ENCODE data around the gene CLEC16A.

The CLEC16A gene

GRCh38 chr16:11064851-11065250 lies 120.5 kb downstream of the CLEC16A start:
- H3K4me3 ChIP-seq (replicated peaks; ENCODE audit: low read depth, low read length) = no peak overlapping the region
- TF ChIP-seq, protein P1, sequence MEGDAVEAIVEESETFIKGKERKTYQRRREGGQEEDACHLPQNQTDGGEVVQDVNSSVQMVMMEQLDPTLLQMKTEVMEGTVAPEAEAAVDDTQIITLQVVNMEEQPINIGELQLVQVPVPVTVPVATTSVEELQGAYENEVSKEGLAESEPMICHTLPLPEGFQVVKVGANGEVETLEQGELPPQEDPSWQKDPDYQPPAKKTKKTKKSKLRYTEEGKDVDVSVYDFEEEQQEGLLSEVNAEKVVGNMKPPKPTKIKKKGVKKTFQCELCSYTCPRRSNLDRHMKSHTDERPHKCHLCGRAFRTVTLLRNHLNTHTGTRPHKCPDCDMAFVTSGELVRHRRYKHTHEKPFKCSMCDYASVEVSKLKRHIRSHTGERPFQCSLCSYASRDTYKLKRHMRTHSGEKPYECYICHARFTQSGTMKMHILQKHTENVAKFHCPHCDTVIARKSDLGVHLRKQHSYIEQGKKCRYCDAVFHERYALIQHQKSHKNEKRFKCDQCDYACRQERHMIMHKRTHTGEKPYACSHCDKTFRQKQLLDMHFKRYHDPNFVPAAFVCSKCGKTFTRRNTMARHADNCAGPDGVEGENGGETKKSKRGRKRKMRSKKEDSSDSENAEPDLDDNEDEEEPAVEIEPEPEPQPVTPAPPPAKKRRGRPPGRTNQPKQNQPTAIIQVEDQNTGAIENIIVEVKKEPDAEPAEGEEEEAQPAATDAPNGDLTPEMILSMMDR (IDR thresholded peaks at IDR 0.05; ENCODE audit: low read length, missing control alignments) = no peak
- DNase-seq (ENCODE audit: low read depth) = no peak

- no peak overlapping the region for H3K4me3 ChIP-seq (replicated peaks; ENCODE audit: low read depth, low read length)
- no peak for DNase-seq (ENCODE audit: low read depth)
- TF ChIP-seq, protein P1 (IDR thresholded peaks at IDR 0.05; ENCODE audit: low read length, missing control alignments) = no peak
Measured at GRCh38 chr16:11066261-11066870, 122.0 kb downstream of the CLEC16A start.

GRCh38 chr16:11067266-11067665 lies 122.9 kb downstream of the CLEC16A start:
- DNase-seq (ENCODE audit: low read depth) = no peak
- no peak overlapping the region for H3K4me3 ChIP-seq (replicated peaks; ENCODE audit: low read depth, low read length)
- TF ChIP-seq, protein P1 (IDR thresholded peaks at IDR 0.05; ENCODE audit: low read length, missing control alignments) = no peak

- TF ChIP-seq, protein P1 (IDR thresholded peaks at IDR 0.05; ENCODE audit: low read length, missing control alignments) = no peak
- no peak overlapping the region for H3K4me3 ChIP-seq (replicated peaks; ENCODE audit: low read depth, low read length)
- no peak for DNase-seq (ENCODE audit: low read depth)
Measured at GRCh38 chr16:11067697-11068141, 123.4 kb downstream of the CLEC16A start.

DNA sequence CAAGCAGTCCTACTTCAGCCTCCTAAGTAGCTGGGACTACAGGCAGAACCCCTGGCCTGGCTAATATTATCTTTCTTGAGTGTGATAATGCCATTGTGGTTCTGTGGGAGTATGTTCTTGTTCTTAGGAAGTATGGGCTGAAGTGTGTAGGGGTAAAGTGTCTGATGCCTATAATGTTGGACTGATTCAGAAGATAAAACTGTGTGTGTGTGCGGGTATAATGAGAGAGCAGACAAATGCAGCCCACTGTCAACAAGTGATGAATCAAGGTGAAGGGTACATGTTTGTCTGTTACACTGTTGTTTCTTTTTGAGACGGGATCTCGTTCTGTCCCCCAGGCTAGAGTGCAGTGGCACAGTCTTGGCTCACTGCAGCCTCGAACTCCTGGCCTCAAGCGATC lies 127.5 kb downstream of the CLEC16A start:
- no peak for DNase-seq (ENCODE audit: low read depth)
- TF ChIP-seq, protein P1 (IDR thresholded peaks at IDR 0.05; ENCODE audit: low read length, missing control alignments) = no peak
- no peak overlapping the region for H3K4me3 ChIP-seq (replicated peaks; ENCODE audit: low read depth, low read length)

DNA sequence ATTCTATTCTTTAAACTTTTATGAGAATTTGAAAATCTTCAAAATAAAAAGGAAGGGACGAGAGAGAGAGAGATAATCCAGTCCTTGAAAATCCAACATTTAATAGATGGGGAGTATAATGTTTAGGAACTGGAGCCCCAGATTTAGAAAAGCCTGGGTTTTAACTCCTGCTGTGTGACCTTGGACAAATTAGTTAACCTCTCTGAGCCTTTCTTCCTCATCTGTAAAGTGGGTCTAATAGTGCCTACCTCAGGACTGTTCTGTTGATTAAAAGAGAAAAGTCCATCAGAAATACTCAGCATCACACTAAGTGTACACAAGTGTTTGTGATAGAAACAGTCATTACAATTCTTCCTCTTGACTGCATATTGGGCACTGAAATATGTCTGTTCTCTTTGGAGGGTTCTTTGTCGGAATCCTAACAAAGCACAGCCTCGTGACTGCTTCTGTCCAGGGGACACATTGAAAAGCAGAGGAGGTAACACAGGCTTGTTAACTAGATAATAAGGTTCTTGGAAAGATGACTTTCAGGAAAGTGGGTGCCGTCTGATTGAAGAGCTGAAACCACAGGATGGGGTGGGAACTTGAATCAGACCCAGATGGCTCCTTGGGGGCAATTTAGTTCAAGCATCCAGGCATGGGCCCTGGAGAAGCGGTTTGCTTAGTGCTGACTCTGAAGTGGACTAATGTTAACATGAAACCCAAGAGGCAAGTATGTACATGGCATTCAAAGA lies 128.2 kb downstream of the CLEC16A start:
- no peak overlapping the region for H3K4me3 ChIP-seq (replicated peaks; ENCODE audit: low read depth, low read length)
- no peak for DNase-seq (ENCODE audit: low read depth)
- TF ChIP-seq, protein P1 (IDR thresholded peaks at IDR 0.05; ENCODE audit: low read length, missing control alignments) = no peak

Data from fibroblast of pulmonary artery (primary cell).